DMS114 treated with DMSO at 0.1 percent for 48 hours (cell line): ENCODE results near the gene GNAZ.

Source experiments
- DNase-seq: peaks from one replicate; lab custom pipeline; 2025; ENCODE audit not compliant: unreplicated experiment; lab: John Stamatoyannopoulos, UW

Gene GNAZ

DNA sequence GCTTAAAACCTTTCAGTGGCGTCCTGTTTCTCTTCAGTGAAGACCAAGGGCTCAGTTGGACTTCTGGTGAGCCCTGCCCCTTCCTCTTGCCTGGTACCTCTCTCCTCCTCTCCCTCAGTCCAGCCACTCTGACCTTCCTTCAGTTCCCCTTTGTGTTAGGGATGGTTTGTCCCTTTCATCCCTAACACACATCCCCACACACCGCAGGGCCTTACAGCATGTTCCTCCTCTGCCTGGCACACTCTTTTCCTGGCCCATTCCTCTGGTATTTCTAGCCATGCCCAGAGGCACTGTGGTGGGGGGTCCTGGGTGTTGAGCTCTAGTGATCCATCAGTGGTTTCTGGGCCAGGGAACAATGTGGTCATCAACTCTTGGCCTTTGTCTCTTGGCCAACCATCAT, 21.4 kb downstream of the GNAZ start:
- DNase-seq, result no peak

DNA sequence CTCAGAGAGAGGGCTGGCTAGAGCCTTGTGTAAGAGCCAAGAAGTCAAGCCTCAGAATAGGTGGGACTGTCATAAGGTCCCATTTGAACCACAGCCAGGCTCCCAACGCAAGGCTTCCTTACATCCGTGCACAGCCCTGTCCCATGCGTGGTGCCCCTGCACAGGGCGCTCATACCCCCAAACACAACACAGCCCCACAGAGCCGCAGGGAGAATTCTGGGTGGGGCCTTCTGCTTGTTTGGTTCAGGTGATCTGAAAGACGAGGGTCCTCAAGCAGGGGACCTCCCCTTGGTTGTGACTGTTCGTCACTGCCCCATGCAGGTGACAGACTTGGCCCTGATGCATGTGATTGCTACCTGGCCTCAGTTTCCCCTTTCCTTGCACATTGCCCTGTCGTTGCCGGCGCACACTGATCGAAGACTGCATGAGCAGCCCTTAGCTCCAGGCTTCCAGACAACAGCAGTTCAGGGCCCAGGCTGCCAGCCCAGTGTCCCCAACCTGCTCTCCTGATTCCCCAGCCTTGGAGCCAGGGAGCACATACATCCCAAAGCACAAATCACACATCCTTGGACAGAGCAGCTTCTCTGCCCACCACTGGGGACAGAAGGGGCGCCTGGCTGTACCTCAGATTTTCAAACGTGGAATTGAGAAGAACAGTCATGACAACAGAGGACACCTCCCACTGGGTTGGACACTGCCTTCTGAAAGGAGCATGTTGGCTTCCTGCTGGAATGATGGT, 22.1 kb downstream of the GNAZ start:
- no peak for DNase-seq

DNA sequence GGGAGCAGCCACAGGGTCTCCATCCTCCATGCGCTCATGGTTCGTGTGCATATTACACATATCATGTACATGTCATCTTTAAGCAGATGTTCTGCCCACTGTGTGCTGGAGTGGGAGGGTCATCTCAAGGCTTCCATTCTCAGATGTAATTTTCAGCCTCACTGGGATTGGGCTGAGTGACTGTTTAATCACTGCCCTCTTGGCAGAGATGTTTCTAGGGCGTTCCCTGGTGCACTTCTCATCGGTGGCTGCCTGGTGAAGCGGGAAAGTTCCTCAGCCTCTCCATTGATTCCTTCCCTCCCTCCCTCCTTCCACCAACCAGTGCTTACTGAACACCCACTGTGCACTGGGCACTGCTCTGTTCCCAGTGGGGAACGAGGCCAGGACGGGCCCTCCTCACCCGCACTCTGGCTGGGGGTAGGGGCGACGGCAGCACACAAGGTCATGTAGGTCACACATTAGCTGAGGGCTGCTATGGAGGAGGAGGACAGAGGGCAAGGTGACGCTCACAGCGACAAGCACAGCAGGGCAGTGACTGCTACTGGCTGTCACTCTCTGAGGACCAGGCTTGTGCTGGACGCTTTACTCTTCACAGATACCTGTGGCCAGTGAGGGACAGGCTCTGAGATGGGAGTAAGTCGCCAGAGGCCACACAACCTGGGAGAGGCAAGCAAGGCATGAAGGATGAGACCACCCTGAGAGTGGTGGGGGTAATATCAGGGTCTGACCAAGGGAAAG, 22.9 kb downstream of the GNAZ start:
- DNase-seq, result no peak

DNA sequence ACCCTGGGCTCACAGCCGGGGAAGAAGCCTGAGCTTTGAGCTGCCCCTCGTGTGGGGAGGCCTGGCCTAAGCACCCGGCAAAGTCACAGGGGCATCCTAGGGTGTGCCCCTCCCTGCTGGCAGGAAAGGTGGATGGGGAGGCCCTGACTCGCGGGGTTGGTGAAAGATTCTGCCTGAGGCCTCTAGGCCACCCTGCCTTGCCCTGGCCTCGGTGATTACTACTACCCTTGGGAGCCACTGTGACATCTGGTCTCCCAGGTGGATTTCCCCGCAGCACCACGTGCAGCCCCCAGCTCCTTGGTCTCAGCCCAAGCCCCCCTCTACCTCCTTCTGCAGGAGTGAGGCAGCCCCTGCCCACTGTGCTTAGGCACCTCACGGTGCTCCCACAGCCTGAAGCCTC, 23.9 kb downstream of the GNAZ start:
- no peak for DNase-seq

DNA sequence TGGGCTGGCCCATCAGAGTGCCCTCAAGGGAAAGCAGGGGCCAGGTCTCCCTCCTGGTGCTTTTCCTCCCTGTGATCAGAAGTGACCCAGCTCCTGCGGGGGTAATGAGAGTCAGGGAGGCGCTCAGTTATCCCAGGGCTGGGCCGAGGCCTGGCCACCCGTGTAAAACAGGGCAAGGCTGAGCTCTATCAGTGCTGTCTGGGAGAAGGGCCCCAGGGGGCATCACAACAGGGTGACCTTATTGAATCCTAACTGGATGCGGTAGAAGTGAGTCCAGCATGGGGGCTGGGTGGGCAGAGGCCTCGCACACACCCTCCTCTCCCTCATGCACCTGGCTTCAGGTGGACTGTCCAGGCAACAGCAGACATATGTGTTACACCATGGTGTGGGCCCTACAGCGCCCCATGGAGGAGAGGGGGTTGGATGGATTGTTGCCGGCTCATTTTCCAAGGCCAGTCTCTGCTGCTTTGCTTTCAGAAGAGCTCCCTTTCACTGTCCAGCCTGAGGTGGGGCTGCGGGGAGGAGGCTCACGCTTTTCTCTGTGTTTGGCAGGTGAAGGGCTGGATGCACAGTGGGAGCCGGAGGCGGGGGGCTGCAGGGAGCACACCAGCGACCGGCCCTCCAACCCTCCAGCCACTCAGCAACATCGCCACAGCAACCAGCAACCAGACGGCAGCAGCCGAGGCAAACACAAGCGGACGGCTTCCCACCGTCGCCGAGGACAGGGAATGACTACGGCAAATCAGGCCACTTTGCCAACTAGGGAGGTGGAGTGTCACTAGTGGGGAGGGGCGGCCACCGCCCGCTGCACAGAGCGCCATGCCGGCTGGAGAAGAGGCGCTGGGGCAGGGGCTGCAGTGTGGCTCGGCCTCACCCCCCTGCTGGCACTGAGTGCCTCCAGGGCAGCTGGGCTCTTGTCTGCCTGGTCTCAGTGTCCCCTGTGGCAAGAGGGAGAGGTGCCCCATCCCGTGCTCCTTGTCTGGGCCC, 24.7 kb downstream of the GNAZ start:
- DNase-seq, result no peak

DNA sequence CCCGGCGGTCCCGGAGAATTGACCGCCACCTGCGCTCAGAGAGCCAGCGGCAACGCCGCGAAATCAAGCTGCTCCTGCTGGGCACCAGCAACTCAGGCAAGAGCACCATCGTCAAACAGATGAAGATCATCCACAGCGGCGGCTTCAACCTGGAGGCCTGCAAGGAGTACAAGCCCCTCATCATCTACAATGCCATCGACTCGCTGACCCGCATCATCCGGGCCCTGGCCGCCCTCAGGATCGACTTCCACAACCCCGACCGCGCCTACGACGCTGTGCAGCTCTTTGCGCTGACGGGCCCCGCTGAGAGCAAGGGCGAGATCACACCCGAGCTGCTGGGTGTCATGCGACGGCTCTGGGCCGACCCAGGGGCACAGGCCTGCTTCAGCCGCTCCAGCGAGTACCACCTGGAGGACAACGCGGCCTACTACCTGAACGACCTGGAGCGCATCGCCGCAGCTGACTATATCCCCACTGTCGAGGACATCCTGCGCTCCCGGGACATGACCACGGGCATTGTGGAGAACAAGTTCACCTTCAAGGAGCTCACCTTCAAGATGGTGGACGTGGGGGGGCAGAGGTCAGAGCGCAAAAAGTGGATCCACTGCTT, 25.5 kb downstream of the GNAZ start:
- no peak for DNase-seq

DNA sequence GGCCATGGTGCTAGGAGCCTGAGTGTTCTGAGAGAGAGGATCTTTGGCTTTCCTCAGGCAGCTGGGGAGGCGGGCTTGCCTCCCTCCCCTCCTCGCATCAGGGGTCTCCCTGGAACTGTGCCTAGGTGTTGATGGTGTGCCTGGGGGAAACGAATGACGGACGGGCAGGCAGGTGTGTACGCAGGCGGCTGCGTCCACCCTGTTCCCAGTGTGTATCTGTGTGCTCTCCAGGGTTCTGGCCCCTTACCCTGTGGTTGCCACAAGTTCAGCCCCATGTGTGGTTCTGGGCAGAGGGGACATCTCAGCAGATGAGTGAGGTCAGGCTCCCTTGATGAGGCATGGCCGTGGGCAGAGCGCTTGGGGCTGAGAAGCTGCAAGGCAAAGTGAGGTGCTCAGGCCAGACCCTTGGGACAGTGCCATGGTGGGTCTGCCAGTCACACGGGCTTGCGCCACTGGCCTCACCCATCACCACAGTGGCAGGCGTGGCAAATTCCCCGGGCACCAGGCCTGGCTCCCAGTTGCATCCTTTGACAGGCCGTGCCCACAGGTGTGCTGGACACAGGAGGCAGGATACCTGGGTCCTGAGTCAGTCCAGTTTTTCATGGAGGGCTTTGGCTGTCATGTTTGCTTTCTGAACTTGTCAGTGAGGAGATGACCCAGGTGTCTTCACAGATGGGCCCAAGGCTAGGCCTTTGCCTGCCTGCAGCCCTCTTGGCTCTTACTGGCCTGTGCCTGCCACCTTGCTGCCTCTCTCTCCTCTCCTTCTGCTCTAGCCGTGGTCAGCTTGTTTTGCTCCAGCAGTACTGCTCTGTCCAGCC, 27.3 kb downstream of the GNAZ start:
- no peak for DNase-seq

DNA sequence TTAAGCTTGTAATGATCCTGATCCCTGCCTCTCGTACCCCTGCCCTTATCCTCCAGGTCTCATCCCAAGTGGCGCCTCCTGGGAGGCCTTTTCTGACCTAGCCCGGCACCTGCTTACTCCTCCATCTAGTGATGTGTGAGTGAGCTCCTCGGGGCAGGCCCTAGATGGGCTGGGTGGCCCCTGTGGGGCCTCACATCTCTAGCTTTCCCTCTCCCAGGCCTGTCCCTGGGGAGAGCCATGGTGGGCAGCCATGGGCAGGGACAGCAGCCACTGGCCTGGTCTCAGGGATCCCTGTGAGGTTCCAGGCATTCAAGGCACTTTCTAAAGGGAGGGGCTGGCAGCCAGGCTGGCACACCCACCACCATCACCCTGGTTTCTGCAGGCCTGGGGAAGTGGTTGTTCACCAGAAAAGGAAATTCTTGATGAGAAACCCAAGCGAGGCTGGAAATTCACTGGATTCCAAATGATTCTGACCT, 27.9 kb downstream of the GNAZ start:
- DNase-seq, result no peak

DNA sequence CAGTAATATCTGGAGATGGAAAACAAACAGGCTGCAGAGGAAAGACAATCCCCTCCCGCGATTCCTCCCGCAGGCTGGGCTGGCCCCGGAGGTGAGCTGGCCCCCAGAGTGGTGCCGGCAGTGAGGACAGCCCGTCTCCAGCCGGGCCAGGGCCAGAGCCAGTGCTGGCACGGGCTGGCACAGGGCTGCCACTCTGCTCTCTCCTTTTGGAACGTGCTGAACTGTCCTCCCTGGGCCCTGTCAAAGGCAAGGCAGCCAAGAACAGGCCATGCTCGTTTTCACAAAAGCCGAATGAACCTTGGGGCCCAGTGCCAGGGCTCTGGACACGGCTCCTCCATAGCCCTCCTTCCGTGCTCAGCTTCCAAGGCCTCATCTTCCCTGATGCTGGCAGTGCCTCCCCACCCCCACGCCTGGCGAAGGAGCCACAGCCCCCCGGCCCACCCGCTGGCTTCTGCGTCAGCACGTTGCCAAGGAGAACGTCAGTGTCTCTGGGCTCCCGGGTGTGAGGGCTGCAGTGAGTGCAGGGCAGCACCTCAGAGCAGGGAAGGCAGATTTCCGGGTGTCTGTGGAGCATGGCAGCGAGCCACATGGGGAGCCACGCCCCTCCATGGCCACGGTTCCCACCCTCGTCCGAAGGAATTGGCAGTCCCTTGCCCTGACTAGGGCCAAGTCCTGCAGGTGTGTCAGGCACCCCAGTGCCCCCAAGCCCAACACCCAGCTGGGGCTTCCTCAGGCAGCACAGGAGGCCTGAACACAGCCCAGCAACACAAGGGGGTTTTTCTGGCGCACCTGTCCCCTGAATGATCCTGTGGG, 28.6 kb downstream of the GNAZ start:
- no peak for DNase-seq

DNA sequence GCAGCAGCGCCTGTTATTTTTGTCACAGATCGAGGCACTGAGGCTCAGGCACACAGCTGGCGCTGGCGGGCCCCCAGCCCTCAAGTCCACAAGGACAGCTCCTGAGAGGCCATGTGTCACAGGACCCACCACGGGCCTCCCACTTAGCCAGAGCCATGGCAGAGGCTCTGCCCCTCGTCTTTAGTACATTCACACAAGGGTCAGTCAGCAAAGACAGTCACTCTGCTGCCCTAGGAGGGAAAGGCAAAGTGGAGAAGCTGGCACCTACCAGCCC, 29.1 kb downstream of the GNAZ start:
- no peak for DNase-seq

DNA sequence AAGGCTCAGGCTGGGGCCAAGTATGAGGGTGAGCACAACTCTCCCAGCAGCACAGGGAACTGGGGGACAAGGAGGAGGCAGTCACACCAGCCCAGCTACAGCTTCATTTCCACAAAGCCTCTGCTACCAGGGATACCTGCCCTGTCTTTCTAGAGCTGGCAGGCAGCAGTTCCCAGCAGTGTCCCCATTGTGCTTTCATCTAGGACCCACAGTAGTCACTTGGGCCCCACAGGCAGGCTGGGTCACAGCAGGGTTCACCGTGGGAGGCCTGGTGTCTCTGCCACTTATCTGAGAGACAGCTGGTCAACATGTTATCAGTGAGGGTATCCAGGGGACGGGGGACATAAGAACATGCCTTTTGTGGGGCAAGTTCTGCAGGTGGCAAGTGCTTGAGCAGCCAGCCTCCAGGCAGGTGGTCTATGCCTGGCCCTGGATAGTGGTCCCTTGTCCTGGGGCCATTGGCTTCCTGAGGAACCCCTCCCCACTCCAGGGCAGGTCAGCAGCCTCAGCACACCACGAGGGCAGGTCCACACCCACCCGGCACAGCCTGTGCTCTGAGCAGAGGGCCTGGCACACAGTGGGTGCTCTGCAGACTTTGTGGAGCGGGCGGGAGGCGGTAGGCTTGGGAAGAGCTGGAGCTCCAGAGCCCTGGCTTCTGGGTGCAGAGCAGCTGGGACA, 29.9 kb downstream of the GNAZ start:
- no peak for DNase-seq

DNA sequence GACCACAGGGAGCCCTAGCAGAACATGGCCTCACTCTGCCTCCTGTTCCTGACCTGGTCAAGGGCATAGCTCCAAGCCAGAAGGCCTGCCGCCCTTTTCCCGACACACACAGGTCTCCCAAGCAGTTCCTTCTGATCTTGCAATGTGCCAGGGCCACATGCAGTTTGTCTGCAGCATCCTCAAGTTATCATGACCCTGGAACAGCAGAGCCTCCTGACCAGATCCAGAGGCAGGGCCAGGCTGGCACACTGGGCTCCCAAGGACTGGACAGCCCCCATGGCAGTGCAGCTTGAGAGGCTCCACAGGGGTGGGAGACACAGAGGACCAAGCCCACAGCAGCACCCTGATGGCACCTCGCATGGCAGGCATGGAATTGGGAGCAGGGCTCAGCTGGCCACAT, 31.2 kb downstream of the GNAZ start:
- no peak for DNase-seq

DNA sequence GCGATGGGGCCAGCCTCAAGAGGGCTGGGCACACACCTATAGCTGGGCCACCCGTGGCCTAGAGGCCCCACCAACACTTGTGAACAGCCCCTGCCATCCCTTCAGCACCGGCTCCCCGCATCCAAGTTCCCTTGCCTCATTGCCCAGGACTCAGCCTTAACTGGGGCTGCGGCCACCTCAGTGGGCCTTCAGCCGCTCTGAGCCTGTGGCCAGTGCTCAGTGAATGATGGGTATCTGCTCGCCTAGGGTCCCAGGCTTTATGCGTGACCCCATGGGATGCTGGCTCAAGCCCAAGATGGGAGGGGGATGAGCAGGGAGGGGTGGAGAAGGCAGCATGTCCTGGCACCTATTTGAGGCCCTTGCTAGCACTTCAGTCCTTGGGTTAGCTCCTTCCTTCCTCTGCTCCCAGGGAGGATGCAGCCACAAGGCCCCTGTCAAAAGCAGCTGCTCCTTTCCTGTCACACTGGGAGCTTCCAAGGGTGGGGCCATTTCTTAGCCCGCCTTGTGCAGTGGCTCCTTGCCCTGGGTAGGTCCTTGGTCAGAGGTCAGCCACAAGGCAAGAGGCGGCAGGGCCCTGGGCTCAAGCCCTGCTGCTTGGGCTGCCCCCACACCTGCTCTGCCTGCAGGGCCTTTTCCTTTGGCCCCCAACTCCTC, 31.8 kb downstream of the GNAZ start:
- DNase-seq, result no peak

DNA sequence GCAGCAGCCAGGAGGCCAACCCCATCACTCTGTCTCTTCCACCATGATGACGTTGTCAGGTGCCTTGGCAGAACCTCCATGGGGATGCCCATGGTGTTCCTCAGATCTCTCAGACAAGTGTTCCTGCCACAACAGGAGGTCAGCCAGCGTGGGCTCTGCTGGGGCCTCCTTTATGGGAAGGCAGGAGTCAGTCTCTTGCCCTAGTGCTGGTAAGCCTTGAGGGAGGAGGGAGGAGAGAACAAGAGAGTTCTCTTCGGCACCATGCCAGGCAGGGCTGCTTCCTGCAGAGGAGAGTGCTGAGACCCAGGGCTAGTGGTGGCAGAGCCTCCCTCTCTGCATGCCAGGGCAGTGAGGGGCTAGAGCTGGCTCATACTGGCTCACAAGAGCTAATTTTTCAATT, 32.5 kb downstream of the GNAZ start:
- DNase-seq, result no peak

DNA sequence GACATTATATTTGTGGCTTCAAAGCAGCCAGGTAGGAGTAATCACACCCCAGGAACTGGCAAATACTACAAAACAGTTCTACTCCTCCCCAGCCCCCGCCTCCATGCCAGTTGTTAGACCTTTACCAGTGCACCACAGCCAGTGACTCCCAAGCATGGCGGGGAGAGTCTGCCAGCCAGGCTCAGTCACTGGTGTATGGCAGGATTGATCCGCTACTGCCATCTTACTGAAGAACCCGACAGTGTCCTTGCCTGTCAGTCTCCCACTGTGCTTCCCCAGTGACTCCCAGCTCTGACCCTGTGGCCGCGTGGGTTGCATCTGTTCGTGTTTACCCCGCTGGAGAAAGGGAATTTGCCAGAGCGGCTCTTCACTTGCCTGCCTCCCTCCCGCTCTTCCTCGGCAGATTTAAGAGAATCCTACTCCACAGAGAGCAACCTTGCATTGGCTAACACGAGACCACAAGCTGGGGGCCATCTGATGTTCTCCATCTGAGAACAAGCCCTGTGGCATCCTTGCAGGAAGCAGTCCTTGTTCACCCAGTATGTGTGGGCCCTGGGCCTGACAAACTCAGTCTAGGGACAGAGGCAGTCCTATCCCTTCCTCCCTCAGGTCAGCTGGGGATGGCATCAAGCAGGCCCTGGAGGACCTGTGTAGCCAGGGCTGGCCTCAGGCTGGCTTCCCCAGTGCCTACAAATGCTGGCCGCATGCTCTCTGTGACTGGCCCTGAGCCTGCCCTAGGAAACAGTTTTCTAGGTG, 33.1 kb downstream of the GNAZ start:
- no peak for DNase-seq

DNA sequence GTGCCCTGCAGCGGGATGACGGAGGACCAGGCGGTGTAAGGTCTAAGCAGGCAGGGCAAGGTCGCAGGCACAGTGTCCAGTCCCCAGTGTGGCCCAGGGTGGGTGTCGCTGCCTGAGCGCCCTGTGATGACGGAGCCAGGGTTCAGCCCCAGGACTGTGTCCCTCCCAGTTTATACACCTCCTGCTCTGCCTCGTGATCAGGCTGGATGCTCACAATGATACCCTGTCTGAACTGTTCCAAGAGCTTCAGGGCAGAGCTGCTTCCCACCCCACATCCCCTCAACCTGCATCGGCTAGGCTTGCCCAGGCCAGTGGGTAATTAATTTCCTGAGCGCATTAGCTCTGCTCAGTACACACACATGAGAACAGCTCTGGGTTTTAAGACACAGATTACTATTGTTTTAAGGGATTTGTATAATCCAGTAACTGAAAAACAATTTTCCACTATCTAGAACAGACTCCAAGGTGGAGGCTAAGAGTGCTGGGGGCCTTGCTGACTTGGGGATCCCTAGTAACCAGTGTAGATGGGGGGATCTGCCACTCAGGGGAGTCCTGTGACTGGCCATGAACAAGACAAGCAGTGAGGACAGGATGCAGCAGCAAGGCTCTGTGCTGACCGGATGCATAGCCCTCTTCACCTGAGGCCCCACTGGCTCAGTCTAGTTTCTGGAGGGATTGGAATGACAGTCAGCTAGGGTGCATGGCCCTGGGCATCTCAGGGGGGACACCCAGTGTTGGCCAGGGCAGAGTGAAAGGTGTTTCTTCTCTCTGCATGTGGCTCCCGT, 34.1 kb downstream of the GNAZ start:
- no peak for DNase-seq

DNA sequence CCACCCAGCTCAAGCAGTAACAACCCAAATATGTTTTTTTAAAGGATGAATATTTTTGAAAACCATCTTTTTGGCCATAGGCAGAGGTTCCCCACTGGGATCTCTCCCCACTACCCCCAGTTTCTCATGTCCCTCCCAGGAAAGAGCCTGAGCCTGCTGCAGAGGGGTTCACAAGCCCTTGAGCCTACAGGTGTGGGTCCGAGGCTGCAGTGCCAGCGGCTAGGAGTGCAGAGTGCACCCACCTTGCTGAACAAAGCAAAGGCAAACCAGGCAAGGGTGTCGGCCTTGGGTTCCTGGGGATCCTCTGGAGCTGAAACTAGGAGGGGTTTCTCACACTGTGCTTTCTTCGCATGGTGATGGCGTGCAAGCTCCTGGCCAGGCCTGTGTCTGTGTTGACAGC, 35.0 kb downstream of the GNAZ start:
- DNase-seq, result no peak
